ENCODE measurements around the gene LGALS7.

The LGALS7 gene

DNA sequence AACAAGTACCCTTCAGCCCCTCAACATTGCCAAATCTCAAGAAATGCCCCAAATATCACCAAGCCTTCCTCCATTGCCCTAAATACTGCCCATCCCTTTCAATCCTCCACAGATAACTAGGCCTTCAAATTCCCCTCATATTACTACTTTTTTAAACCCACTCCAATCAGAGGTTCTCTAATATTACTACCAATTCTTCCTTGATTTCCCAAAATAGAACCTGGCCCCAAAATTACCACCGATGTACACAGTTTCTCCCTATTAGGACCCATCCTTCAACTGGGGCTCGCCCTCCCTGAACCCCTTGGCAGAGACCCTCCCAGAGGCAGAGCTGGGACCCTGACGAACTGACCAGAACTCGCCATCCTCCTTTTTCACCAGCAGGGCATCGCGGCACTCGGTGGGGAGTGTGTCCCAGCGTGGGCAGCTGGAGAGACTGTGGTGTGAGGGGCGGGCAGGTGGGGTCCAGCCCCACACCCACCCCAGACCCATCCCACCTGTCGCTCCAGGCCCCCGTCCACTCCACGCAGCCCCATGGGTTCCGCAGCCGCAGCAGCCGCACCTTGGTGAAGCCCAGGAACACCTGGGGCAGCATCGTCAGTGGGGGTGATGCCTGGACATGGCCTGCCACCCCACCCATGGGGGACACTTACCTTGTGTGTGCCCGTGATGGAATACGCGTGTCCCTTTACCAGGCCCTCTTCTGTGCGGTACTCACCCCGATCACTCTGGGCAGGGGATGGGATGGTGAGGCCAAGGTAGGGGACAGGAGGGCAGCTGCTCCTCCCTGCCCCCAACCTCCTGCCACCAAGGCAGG is 35.2 kb downstream of the LGALS7 start:
- DNase-seq (ENCODE audit: low spot score), result no peak

DNA sequence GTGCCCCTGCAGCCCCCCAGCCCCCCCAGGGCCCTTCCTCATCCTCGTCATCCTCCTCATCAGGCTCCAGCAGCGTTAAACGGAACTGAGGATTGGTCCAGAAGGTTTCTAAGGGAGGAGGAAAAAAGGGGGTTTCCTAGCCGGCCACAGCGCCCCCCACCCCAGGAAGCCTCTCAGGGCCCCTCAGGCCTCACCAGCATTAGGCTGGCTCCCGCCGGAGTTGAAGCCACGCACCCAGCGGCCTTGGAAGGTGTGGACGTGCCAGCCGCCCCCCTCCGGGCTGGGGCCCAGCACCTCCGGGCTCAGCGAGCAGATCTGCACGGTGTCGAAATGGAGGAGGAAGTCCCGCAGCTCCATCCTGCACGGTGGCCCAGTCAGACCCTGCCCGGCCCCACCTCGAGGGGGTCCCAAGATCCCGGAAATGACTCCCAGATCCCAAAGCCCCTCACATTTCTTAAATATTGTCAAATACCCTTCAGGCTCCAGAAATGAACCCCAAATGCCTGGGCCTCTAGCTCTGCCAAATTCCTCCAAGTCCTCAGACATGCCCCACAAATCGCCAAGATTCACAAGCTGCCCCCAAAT is 35.9 kb downstream of the LGALS7 start:
- DNase-seq (ENCODE audit: low spot score), result no peak

DNA sequence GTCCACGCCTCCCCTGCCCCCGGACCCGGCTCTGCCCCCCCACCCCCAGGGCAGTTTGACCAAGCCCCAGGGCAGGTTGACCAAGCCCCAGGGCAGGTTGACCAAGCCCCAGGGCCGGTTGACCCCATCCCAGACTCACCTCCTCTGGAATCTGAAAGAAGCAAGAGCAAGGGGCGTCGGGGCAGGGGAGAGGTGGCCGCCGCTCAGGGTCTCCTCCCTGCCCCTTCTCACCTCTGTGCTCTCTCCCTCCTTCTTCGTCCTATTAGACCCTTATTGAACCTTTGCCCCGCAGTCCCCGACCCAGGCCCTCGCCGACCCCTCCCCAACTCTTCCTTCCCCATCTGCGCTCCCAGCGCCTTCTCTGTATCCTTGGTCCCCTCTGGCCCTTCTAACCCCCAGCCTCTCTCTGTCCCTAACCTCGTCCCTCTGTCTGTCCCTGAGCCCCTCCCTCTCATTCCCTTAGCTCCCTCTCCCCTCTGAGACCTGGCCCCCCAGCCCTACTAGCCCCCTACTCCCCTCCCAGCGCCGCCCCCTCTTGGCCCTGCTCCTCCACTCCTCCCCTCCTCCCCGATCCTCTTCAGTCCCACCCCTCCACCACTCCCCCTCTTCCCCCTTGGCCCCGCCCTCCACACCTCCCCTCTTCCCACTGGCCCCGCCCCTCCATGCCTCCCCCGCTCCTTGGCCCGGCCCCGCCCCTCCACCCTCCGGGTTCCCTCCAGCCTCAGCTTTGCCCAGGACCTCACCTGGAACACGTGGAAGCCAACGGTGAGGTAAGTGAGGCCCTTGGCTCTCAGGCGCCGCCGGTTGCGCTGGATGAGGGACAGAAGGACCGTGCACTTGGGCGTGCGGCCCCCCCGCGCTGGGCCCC is 36.7 kb downstream of the LGALS7 start:
- DNase-seq (ENCODE audit: low spot score), result no peak

DNA sequence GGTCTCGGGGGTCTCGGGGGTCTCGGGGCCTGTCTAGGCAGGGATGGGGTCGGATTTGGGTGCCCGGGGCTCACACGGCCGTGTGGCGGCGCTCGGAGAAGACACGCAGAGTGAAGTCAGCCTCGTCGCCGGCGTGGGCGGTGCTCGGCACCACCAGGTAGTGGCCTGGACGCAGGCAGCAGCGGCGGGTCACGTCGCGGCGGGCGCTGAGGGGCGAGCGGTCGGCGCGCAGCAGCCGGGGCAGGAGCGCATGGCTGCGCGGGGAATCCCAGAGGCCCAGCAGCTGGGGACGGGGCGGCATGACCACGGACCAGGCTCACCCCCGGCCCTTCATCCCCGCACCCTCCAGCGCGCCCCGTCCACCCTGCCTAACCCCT is 37.3 kb downstream of the LGALS7 start:
- DNase-seq (ENCODE audit: low spot score), result no peak

DNA sequence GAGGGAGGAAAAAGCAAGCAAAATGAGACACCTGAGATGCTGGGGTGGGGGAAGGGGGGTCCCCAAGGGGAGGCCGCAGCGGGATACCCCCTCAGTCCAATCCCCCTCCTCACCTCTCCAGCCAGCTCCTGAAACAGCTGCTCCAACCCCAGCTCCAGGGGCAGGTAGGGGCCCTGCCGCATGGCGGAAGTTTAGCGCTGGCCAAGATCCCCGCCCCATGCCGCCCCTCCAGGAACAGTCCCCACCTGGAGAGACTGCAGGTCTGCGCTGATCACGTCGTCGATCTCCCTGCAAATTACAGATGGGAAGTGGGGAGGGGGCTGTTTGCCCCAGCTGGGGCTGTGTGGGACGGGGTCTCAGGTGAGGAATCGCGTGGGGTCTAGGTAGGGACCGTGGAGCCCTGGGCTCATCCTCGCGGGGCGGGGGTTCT is 38.0 kb downstream of the LGALS7 start:
- no peak for DNase-seq (ENCODE audit: low spot score)

DNA sequence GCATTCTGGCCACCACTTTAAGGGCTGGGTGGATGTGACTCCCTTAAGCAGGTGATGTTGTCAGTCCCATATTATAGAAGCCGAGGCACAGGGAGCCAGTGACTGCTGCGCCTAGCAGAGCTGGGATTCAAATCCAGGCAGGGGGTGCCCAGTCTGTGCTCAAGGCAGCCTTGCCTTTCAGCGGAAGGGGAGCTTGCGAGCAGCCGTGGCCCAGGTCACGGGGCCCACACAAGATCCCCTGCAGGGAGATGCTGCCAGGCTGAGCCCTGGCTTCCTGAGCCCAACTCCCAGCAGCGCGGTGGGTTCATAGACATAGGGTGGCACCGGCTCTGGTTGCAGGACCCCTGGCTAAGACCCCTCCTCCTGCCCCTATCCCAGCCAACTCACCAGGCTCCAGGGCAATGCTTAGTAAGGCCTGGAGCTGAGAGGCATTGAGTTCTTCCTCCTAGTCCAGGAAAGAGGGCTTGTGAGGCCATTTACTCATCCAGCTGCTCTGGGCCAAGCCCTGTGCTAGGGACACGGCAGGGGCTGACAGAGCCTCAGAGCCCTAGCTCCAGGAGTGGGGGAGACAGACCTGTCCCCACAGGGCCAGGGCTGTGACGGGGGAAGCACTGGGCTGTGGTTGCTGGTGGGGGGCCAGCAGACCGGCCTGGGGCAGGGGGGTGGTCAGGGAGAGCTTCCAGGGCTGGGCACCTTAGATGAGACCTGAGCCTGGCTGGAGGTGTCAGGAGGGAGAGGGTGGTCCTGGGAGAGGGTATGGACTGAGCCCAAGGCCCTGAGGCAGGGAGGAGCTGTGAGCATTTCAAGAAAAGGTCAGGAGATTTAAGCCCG is 38.7 kb downstream of the LGALS7 start:
- DNase-seq (ENCODE audit: low spot score), result peak; percentile 48

DNA sequence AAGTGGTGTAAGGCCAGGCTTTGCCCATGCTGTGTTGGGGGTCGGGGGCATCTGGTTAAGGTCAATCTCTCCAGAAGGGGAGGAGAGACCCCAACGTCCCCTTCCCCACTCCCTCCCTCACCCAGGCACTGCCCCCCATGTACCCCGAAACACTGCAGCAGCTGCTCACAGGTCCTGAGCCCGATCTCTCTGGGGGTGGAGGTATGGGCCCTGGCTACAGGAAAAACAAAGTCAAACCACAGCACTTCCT is 39.2 kb downstream of the LGALS7 start:
- DNase-seq (ENCODE audit: low spot score), result no peak

DNA sequence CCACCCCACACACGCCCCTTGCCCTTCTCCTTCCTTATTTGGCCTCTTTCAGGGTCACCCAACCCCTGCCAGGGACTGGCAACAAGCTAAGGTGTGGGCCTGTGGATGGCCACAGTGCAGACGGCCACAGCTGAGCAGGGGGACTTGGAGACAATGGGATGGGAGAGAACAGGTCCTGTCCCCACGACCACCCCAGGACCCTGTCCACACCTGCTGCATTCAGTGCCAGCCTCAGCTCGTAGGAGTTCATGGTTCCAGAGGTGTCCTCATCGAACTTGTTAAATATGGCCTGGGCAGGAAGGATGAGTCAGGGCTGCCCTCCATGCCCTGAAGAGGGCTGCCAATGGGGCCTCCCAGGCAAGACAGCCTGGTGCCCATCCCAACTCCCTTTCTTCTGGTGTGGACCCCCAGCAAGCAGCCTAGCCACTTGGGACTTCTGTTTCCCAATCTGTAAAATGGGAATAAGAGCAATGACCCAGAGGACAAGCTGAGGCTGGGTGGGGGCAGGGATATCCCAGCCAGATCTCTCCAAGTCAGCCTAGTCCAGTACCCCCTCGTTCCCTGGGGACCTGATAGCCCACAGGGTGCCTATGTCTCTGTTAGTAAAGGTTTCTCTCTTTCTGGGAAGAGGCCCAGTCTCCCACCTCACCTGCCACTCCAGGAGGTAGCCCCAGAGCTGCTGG is 39.7 kb downstream of the LGALS7 start:
- DNase-seq (ENCODE audit: low spot score), result no peak

DNA sequence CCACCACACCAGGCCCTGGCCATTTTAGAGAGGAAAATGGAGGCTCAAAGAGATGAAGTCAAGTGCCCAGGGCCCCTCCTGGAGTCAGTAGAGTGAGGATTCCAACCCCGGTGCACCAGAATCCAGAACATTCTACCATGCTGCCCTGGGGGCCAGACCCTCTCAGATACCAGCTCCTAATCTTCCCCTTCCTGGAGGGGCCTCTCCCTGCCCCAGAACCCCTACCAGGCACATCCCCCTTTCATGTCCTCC is 40.1 kb downstream of the LGALS7 start:
- no peak for DNase-seq (ENCODE audit: low spot score)

DNA sequence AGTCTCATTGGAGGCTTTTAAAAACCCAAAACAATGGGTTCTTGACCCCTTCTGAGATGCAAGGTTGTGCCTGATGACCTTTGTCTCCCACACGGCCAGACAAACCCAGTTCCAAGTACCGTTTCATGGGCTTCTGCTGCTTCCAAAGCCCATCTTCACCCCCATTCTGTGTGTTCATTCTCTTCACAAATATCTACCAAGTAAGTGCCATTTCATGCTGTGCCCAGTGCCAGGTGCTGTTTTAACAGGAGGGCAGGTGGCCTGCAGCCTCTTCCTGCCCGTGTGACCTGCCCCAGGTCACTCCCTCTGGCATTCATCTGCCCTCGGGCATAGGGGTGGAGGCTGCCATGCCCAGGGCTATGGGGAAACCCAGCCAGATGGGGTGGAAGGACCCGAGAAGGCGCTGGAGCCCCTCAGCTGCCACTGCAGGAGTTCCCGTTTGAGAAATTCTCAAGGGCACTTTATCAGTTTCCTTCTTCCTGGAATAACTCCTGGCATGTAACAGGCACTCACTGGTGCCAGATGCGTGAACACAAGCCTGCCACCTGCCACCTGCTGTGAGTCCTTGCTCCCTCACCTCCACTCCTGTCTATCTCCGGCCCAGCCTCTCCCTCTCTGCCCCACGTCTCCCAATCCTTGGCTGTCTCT is 41.5 kb downstream of the LGALS7 start:
- DNase-seq (ENCODE audit: low spot score), result no peak

DNA sequence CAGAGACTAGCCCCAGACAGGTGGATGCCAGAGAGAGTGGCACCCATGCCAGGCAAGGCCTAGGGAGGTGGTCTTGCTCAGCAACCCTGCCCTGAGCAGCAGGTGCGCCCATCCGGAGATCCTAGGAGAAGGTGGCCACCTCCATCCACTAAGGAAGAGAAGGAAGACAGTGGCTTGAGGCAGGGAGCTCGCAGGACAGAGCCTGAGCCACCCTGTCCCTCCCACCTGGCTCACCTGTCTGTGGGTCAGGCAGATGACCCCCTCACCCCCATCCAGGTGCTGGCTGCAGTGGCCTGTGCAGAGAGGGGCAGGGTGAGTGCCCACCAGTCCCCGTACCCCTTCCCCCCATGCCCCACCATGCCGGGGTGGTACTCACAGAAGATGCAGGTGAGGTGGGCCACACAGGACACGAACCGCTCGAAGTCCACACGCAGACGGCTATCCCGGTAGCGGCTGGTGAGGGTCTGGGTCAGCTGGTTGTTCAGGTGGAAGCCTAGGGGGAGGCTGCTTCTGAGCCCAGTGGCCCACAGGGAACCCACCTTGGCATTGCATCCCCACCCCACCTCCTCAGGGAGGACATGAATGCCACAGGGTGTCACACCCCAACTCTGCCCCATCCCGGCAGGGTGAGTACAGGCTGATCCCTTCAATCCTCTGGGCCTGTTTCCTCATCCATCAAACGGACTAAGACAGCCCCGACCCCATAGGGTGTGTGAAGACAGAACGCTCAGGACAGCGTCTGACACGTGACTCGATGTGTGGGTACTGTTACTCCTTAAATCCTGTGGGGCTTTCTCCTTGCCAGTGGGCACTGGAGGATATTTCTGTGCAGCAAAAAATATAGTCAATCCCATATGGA is 42.4 kb downstream of the LGALS7 start:
- no peak for DNase-seq (ENCODE audit: low spot score)

DNA sequence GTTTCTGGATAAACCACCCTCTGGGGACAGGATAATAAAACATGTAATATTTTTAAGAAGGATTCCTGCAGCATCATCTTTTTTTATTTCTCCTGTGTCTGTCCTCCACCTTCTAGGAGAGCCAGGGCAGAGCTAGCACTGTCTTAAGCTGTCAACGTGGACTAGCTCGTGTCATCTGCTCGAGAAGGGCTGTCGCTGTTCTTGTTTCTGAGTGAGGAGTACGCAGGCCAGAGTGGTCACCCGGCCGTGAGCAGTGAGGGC is 42.9 kb downstream of the LGALS7 start:
- DNase-seq (ENCODE audit: low spot score), result no peak

DNA sequence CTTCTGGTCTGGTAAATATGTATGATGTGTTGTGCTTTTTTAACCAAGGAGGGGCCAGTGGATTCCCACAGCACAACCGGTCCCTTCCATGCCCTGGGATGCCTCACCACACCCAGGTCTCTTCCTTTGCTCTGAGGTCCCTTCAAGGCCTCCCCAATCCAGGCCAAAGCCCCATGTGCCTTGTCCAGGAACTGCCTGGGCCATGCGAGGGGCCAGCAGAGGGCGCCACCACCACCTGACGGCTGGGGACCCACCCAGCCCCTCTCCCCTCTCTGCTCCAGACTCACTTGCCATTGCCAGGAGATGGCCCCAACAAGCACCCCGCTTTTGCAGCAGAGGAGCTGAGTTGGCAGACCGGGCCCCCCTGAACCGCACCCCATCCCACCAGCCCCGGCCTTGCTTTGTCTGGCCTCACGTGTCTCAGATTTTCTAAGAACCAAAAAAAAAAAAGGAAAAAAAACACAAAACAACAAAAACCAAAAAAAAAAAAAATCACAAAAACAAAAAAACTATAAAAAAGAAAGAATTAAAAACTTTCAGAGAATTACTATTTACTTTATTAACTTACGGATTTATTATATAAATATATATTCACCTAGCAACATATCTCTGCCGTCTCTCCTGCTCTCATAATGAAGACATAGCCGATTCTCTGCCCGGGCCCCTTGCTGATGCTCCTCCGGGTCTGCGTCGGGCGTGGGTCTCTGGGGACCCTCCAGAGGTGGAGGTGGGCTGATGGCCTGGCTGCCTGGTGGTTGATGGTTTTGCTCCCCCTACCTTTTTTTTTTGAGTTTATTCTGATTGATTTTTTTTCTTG is 43.5 kb downstream of the LGALS7 start:
- DNase-seq (ENCODE audit: low spot score), result peak; percentile 79

DNA sequence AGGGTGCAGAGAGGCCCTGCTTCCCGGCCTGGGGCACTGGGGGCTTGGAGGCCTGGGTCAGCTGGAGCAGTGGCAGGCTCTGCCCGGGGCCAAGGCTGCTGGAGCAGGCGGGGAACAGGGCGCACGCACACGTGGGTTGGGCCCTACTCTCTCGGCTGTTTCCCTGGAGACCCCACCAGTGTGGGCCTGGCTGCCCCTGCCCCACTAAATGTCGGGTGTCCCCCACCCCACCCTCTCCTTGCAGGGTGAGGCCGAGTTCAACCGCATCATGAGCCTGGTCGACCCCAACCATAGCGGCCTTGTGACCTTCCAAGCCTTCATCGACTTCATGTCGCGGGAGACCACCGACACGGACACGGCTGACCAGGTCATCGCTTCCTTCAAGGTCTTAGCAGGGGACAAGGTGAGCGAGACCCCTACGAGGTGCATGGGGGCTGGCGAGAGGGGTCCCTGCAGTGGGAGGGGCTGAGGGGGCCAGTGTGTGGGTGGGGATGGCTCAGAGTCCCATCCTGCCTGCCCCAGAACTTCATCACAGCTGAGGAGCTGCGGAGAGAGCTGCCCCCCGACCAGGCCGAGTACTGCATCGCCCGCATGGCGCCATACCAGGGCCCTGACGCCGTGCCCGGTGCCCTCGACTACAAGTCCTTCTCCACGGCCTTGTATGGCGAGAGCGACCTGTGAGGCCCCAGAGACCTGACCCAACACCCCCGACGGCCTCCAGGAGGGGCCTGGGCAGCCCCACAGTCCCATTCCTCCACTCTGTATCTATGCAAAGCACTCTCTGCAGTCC is 44.4 kb downstream of the LGALS7 start:
- DNase-seq (ENCODE audit: low spot score), result no peak

DNA sequence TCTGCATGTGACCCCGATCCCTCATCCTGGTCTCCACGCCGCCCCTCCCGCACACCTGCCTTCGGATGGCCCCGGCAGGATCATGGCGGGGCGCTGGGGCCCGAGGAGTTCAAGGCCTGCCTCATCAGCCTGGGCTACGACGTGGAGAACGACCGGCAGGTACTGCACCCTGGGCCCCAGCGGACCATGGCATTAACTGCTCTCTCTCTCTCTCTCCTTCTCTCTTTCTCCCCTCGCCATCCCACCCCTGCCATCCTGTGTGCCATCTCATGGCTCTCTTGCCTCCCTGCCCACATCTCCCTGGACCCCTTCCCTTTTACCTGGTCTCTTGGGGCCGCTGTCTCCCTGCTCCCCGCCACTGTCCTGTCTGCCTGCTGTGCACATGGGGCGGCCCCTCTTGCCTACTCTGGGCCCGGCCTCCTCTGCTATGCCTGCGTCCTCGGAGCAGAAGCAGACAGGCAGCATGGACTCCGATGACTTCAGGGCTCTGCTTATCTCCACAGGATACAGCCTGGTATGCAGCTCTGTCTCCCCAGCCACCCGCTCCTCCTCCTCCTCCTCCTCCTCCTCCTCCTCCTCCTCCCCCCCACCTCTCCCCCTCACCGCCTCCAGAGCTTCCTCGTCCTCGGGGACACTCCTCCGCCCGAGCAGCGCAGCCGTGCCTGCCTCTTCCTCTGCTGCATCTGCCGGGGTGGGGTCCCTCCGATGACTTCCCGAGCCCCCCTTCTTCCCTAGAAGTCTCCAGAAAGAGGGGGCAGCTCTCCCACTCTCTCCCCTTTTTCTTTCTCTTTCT is 45.3 kb downstream of the LGALS7 start:
- DNase-seq (ENCODE audit: low spot score), result no peak

DNA sequence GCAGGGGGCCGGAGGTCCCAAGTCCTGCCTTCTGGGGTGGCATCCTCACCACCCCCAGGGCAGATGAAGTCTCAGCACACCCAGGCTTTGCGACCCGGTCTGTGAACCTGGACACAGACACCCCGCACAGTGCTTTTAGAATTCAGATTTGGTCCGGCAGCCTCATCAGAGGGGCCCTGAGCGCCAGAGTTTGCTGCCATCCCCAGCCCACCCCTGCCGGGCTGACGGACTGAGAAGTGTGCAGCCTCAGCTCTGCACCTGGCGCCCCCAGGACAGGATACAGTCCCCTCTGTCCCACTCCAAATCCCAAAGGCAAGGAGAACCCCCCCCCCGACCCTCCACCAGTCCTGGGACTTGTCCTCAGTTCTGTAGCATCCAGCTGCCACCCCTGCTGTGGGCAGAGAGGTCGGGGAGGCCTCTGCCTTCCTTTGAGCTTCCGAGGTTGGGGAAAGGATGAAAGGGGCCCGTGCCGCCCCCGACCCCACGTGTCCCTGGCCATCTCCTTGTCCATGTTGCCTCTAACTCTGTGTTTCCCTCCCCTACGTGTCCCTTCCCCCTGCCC is 45.9 kb downstream of the LGALS7 start:
- no peak for DNase-seq (ENCODE audit: low spot score)

DNA sequence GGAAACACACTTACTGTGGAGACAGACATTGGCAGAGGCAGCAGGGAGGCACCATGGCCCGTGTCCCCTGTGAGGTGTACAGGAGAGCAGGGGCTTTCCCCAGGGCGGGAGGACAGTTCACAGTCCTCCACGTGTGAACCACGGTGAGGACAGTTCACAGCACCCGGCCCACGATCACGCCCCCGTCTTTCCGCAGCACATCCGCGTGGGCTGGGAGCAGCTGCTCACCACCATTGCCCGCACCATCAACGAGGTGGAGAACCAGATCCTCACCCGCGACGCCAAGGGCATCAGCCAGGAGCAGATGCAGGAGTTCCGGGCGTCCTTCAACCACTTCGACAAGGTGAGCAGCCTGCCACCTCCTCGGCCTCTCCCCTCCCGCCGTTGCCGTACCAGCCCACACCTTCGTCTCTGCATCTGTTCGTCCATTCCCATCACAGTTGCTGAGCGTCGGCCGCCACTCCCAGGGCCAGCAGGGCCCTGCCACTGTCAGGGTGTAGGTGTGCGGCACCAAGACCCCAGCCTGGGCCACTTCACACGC is 46.5 kb downstream of the LGALS7 start:
- DNase-seq (ENCODE audit: low spot score), result no peak

DNA sequence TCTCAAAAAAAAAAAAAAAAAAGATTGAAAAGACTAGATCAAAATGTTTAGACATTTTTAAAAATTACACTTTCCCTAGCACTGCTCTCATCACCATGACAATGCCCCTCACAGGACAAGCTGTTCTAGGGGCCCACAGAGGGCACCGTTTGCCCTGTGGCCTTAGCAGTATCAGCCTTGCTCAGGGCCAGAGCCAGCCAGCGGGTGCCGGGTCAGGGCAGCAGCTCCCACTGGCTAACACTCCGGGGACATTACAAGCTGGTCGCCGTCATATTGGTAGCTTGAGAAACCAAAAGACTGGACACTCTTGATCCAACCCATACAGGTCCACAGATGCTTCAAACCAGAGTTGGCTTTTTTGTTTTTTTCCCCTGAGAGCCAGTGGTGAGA is 47.0 kb downstream of the LGALS7 start:
- no peak for DNase-seq (ENCODE audit: low spot score)
